AG04450 (cell line): ENCODE results near the gene FLNC. TPM values are rescaled to one million over a fixed set of nuclear protein-coding genes. Genes with fewer than 3 reads are reported as not detected.
A peak's percentile ranks its signal among the peaks of the same experiment; 100 is the strongest.

Experiments used
- CTCF ChIA-PET: fragments of 300-600, 350-600 bp; formaldehyde crosslinking; extraction: SDS; loops from one replicate; lab custom pipeline; 2022; ENCODE audit warnings: antibody characterized with exemption, inconsistent platforms; lab: Charles Lee
- POLR2A ChIA-PET: fragments of 350-600 bp; formaldehyde crosslinking; extraction: SDS; loops from one replicate; lab custom pipeline; 2021; ENCODE audit warnings: antibody characterized with exemption, inconsistent platforms; lab: Yijun Ruan, JAX
- DNase-seq: peaks from one replicate; pipeline ENCODE4 v3.0.0-alpha.2; 2011; ENCODE audit warnings: low read depth, low spot score
- H3K27ac ChIP-seq: one replicate; pipeline ENCODE4 v1.5.1; 2012; ENCODE audit warnings: low read depth, low read length, control low read depth
- H3K27me3 ChIP-seq: one replicate; pipeline ENCODE4 v1.6.0; 2012; ENCODE audit warnings: low read length; ENCODE audit not compliant: control insufficient read depth, insufficient read depth
- H3K4me3 ChIP-seq: 2 replicates; pipeline ENCODE4 v1.5.1; 2011; ENCODE audit warnings: mild to moderate bottlenecking, low read depth, low read length, control low read depth
- H3K9me3 ChIP-seq: 2 replicates; pipeline ENCODE4 v1.5.1; 2012; ENCODE audit warnings: low read length; ENCODE audit not compliant: control insufficient read depth, insufficient read depth
- polyA plus RNA-seq: library from polyadenylated mRNA; depleted of rRNA; stranded (reverse); fragments of >200 nt; gene quantifications from 2 replicates; pipeline ENCODE4 v1.2.3, GENCODE V29; 2011
- TF ChIP-seq, protein P1 (sequence below): IDR thresholded peaks from 2 replicates; pipeline ENCODE4 v1.5.1; 2011; ENCODE audit warnings: low read depth, low read length, control low read depth, inconsistent platforms

Gene FLNC
- polyA plus RNA-seq, 1 experiment, result 25.8 TPM

DNA sequence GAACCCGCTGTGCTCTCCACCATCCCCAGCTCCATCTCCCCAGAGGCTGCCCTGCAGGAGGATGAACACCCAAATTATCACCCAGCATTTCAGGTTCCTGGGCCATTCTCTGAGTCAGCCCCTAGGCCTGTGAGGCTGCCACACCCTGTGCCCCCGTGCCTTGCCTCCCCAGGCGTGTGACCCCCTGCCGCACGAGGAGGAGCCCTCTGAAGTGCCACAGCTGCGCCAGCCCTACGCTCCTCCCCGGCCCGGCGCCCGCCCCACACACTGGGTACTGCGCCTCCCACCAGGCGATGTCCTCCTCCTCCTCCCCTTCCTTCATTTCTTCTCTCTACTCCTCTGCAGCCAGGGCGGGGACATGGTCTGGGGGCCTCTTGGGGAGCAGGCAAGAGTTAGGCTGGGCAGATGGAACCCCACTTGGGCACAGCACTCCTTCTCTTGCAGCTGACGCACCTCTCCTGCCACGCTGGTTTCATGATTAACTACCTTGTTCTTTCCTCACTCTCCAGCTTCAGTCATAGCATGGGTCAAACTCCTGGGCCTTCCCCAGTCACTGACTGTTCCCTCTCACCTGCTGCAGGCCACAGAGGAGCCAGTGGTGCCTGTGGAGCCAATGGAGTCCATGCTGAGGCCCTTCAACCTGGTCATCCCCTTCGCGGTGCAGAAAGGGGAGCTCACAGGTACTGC is 19.7 kb downstream of the FLNC start:
- DNase-seq, result no peak
- H3K27ac ChIP-seq, result no peak overlapping the region
- ChIA-PET CTCF (no interaction called here), POLR2A (no interaction called here)
- H3K4me3 ChIP-seq, result no peak overlapping the region
- TF ChIP-seq, protein P1, sequence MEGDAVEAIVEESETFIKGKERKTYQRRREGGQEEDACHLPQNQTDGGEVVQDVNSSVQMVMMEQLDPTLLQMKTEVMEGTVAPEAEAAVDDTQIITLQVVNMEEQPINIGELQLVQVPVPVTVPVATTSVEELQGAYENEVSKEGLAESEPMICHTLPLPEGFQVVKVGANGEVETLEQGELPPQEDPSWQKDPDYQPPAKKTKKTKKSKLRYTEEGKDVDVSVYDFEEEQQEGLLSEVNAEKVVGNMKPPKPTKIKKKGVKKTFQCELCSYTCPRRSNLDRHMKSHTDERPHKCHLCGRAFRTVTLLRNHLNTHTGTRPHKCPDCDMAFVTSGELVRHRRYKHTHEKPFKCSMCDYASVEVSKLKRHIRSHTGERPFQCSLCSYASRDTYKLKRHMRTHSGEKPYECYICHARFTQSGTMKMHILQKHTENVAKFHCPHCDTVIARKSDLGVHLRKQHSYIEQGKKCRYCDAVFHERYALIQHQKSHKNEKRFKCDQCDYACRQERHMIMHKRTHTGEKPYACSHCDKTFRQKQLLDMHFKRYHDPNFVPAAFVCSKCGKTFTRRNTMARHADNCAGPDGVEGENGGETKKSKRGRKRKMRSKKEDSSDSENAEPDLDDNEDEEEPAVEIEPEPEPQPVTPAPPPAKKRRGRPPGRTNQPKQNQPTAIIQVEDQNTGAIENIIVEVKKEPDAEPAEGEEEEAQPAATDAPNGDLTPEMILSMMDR, result no peak
- H3K9me3 ChIP-seq, result no peaks in the 10 kb centered on the region; the same call in 1 of the 2 replicates
- H3K27me3 ChIP-seq, result no peaks in the 10 kb centered on the region

DNA sequence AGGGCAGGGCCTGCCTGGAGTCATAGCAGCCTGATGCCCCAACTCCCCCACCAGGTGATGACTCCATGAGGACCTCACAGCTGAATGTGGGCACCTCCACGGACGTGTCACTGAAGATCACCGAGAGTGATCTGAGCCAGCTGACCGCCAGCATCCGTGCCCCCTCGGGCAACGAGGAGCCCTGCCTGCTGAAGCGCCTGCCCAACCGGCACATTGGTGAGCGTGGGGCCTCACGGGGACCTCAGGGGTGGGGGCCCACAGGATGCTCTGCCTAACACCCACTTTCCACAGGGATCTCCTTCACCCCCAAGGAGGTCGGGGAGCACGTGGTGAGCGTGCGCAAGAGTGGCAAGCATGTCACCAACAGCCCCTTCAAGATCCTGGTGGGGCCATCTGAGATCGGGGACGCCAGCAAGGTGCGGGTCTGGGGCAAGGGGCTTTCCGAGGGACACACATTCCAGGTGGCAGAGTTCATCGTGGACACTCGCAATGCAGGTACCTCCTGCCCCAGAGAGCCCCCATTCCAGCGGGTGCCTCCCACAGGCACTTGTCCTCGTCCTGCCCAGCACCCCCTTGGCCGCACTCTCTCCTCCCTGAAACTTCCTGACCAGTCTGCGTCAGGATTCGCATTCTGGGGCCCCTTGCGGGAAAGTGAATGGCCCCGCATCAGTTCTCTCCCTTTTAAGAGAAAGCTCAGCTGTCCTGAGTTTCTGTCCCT is 22.5 kb downstream of the FLNC start:
- no peaks in the 10 kb centered on the region for H3K27me3 ChIP-seq
- no peak for DNase-seq
- H3K27ac ChIP-seq, result no peak overlapping the region
- ChIA-PET CTCF (no interaction called here), POLR2A (no interaction called here)
- no peak overlapping the region for H3K4me3 ChIP-seq
- TF ChIP-seq, protein P1, result no peak
- no peaks in the 10 kb centered on the region; the same call in 1 of the 2 replicates for H3K9me3 ChIP-seq

GRCh38 chr7:128853799-128854198 is 23.6 kb downstream of the FLNC start:
- H3K27ac ChIP-seq, result peak overlapping the region; percentile 11
- TF ChIP-seq, protein P1, result no peak
- ChIA-PET POLR2A (no interaction called here), CTCF (no interaction called here)
- H3K27me3 ChIP-seq, result no peaks in the 10 kb centered on the region
- H3K4me3 ChIP-seq, result no peak overlapping the region
- no peak for DNase-seq
- H3K9me3 ChIP-seq, result no peaks in the 10 kb centered on the region; the same call in 1 of the 2 replicates

DNA sequence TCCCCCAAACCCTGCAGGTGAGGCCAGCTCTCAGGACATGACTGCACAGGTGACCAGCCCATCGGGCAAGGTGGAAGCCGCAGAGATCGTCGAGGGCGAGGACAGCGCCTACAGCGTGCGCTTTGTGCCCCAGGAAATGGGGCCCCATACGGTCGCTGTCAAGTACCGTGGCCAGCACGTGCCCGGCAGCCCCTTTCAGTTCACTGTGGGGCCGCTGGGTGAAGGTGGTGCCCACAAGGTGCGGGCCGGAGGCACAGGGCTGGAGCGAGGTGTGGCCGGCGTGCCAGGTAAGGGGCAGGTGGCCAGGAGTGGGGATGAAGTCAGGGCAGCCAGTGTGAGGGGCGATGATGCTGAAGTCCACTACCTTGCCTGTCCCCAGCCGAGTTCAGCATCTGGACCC is 24.2 kb downstream of the FLNC start:
- TF ChIP-seq, protein P1, result no peak
- no peaks in the 10 kb centered on the region for H3K27me3 ChIP-seq
- H3K4me3 ChIP-seq, result no peak overlapping the region
- DNase-seq, result no peak
- ChIA-PET POLR2A (no interaction called here), CTCF (no interaction called here)
- no peak overlapping the region for H3K27ac ChIP-seq
- H3K9me3 ChIP-seq, result no peaks in the 10 kb centered on the region; the same call in 1 of the 2 replicates

DNA sequence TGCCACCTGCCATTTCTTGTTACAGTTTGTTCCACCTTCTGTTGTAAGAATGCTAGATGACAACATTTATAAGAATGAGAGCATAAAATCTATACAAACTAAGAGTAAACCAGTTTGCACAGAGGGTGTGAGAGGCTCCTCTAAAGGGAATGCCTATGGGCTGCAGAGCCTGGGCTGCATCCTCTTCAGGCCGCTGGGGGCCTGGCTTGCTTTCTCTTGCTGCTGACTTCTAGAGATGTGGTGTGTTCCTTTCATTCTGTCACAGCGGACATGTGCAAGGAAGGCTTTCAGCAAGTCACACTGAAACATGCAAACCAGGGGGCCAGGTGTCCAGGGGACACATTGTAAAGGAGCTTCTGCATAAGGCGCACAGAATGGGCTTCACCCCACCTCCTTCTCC is 25.4 kb downstream of the FLNC start:
- H3K9me3 ChIP-seq, result no peaks in the 10 kb centered on the region; the same call in 1 of the 2 replicates
- H3K4me3 ChIP-seq, result no peak overlapping the region
- TF ChIP-seq, protein P1, result no peak
- H3K27ac ChIP-seq, result no peak overlapping the region
- POLR2A ChIA-PET, result interaction anchor here (1.5 kb wide), 1 partner anchor 22 kb away, joined by 3 read pairs; no protein-coding TSS in a partner anchor
- DNase-seq, result no peak
- H3K27me3 ChIP-seq, result no peaks in the 10 kb centered on the region
- CTCF ChIA-PET, result no interaction called here
